ENCODE data around the gene VPS35L. TPM values are rescaled to one million over a fixed set of nuclear protein-coding genes. Genes with fewer than 3 reads are reported as not detected.

VPS35L gene
- total and polyA plus RNA-seq, 10 of the 15 experiments (the other 5 are each of a cell fraction or from before 2014, with no cell fraction given) = 14.9 to 44.1 (median 26.3) TPM

DNA sequence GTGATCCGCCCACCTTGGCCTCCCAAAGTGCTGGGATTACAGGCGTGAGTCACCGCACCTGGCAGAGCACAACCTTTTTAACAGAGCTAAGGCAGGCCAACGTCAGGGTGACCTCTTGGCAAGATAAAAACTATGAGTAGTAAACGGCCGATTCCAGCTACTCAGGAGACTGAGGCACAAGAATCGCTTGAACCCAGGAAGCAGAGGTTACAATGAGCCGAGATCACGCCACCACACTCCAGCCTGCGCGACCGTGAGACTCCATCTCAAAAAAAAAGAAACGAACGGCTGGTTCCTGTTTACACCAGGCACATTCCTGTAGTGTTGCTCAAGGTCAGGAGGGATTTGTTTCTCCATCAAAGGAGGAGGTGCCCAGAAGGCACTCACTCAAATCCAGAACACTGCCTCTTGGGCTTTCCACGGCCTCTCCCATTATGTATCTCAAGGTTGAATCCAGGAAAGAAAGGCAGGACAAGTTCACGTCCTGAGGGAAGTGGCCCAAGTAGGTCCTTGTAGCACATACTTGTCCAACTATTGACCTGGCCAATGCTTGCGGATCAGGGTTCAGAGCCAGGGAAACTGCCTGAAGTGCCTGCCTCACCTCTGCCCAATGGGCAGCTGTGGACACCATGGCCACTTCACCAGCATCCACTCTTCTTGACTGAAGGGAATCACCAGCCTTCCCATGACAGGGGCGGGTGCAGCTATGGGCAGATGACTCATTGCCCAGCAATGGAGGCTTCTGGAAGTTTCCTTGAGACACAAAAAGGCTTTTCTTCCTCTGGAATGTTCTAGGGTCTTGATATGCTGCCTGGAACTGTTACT, 149.0 kb downstream of the VPS35L start:
- no peak for ATAC-seq
- Histone ChIP-seq H4K20me1 (ENCODE audit: control insufficient read depth, insufficient read depth) (no peaks in the 10 kb centered on the region; the same call in 1 of the 2 replicates), H3K4me3 (no peak overlapping the region), H3K9ac (ENCODE audit: control insufficient read depth, insufficient read depth, low read length) (no peak overlapping the region), H3K4me1 (ENCODE audit: control insufficient read depth, insufficient read depth, low read length) (no peaks in the 10 kb centered on the region), H3K4me2 (ENCODE audit: control insufficient read depth, insufficient read depth) (no peak overlapping the region), H3K27ac (ENCODE audit: control insufficient read depth, insufficient read depth) (no peak overlapping the region), H3K9me3 (replicated peaks; ENCODE audit: control insufficient read depth, insufficient read depth, low read length) (no peaks in the 10 kb centered on the region), H3K36me3 (ENCODE audit: control insufficient read depth in 2 of 2, insufficient read depth in 2 of 2, low read length in 1 of 2) (peaks cover 17 to 19% of the 10 kb centered on the region in 2 experiments; a peak in 3 of 4 replicates), H3K27me3 (replicated peaks in 1 of 2; ENCODE audit: control insufficient read depth in 2 of 2, insufficient read depth in 2 of 2, low read length in 1 of 2) (no peaks in the 10 kb centered on the region), H3K79me2 (ENCODE audit: control insufficient read depth, insufficient read depth, low read length) (no peaks in the 10 kb centered on the region), H2AFZ (ENCODE audit: control insufficient read depth, low read depth, low read length) (no peak overlapping the region)
- intact Hi-C loops (cut with micrococcal nuclease; ENCODE audit: unreplicated experiment) (no loop called here), in situ Hi-C loops (cut with MboI) (no loop called here)
- POLR2A ChIA-PET = no interaction called here
- RAD21 ChIA-PET (ENCODE audit: unreplicated experiment) = no interaction called here
- BruUV-seq (replicated peaks) = no TSS peak
- DNase-seq (ENCODE audit: low read depth, low spot score) = no peak
- 94% methylated on average over 16 of the region's 18 CpGs for WGBS (ENCODE audit: insufficient coverage, insufficient replicate concordance, low lambda C conversion rate, missing lambda C conversion rate)
- no peak for FAIRE-seq
- SMC1A ChIA-PET (ENCODE audit: uncharacterized antibody, unreplicated experiment) = no interaction called here
- CTCF ChIA-PET = no interaction called here
- TF ChIP-seq, protein P1, sequence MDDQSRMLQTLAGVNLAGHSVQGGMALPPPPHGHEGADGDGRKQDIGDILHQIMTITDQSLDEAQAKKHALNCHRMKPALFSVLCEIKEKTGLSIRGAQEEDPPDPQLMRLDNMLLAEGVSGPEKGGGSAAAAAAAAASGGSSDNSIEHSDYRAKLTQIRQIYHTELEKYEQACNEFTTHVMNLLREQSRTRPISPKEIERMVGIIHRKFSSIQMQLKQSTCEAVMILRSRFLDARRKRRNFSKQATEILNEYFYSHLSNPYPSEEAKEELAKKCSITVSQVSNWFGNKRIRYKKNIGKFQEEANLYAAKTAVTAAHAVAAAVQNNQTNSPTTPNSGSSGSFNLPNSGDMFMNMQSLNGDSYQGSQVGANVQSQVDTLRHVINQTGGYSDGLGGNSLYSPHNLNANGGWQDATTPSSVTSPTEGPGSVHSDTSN (IDR thresholded peaks at IDR 0.05; ENCODE audit: insufficient replicate concordance, low read depth, low read length) = no peak
- no peak for TF ChIP-seq CBX5 (IDR thresholded peaks at IDR 0.05; ENCODE audit: low read depth)
- no peak for TF ChIP-seq DPF2 (IDR thresholded peaks at IDR 0.05)
- TF ChIP-seq JUNB (IDR thresholded peaks at IDR 0.05) = no peak
- TF ChIP-seq, protein P2, sequence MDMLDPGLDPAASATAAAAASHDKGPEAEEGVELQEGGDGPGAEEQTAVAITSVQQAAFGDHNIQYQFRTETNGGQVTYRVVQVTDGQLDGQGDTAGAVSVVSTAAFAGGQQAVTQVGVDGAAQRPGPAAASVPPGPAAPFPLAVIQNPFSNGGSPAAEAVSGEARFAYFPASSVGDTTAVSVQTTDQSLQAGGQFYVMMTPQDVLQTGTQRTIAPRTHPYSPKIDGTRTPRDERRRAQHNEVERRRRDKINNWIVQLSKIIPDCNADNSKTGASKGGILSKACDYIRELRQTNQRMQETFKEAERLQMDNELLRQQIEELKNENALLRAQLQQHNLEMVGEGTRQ (IDR thresholded peaks at IDR 0.05; ENCODE audit: borderline replicate concordance, low read depth, low read length) = no peak
- TF ChIP-seq, protein P3, sequence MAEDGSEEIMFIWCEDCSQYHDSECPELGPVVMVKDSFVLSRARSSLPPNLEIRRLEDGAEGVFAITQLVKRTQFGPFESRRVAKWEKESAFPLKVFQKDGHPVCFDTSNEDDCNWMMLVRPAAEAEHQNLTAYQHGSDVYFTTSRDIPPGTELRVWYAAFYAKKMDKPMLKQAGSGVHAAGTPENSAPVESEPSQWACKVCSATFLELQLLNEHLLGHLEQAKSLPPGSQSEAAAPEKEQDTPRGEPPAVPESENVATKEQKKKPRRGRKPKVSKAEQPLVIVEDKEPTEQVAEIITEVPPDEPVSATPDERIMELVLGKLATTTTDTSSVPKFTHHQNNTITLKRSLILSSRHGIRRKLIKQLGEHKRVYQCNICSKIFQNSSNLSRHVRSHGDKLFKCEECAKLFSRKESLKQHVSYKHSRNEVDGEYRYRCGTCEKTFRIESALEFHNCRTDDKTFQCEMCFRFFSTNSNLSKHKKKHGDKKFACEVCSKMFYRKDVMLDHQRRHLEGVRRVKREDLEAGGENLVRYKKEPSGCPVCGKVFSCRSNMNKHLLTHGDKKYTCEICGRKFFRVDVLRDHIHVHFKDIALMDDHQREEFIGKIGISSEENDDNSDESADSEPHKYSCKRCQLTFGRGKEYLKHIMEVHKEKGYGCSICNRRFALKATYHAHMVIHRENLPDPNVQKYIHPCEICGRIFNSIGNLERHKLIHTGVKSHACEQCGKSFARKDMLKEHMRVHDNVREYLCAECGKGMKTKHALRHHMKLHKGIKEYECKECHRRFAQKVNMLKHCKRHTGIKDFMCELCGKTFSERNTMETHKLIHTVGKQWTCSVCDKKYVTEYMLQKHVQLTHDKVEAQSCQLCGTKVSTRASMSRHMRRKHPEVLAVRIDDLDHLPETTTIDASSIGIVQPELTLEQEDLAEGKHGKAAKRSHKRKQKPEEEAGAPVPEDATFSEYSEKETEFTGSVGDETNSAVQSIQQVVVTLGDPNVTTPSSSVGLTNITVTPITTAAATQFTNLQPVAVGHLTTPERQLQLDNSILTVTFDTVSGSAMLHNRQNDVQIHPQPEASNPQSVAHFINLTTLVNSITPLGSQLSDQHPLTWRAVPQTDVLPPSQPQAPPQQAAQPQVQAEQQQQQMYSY (CRISPR knock-in tag; IDR thresholded peaks at IDR 0.05) = no peak
- TF ChIP-seq, protein P4, sequence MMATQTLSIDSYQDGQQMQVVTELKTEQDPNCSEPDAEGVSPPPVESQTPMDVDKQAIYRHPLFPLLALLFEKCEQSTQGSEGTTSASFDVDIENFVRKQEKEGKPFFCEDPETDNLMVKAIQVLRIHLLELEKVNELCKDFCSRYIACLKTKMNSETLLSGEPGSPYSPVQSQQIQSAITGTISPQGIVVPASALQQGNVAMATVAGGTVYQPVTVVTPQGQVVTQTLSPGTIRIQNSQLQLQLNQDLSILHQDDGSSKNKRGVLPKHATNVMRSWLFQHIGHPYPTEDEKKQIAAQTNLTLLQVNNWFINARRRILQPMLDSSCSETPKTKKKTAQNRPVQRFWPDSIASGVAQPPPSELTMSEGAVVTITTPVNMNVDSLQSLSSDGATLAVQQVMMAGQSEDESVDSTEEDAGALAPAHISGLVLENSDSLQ (IDR thresholded peaks at IDR 0.05) = no peak
- no peak for TF ChIP-seq POU2F2 (IDR thresholded peaks at IDR 0.05; ENCODE audit: borderline replicate concordance, low read depth, low read length)
- no peak for TF ChIP-seq SUPT20H (IDR thresholded peaks at IDR 0.05; ENCODE audit: borderline replicate concordance, control insufficient read depth, low read depth, low read length)
- TF ChIP-seq TARDBP (IDR thresholded peaks at IDR 0.05; ENCODE audit: borderline replicate concordance) = no peak
- TF ChIP-seq TCF7 (IDR thresholded peaks at IDR 0.05; ENCODE audit: borderline replicate concordance) = no peak
- TF ChIP-seq, protein P5, sequence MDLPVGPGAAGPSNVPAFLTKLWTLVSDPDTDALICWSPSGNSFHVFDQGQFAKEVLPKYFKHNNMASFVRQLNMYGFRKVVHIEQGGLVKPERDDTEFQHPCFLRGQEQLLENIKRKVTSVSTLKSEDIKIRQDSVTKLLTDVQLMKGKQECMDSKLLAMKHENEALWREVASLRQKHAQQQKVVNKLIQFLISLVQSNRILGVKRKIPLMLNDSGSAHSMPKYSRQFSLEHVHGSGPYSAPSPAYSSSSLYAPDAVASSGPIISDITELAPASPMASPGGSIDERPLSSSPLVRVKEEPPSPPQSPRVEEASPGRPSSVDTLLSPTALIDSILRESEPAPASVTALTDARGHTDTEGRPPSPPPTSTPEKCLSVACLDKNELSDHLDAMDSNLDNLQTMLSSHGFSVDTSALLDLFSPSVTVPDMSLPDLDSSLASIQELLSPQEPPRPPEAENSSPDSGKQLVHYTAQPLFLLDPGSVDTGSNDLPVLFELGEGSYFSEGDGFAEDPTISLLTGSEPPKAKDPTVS (IDR thresholded peaks at IDR 0.05; ENCODE audit: low read depth, low read length) = no peak
- TF ChIP-seq, protein P6, sequence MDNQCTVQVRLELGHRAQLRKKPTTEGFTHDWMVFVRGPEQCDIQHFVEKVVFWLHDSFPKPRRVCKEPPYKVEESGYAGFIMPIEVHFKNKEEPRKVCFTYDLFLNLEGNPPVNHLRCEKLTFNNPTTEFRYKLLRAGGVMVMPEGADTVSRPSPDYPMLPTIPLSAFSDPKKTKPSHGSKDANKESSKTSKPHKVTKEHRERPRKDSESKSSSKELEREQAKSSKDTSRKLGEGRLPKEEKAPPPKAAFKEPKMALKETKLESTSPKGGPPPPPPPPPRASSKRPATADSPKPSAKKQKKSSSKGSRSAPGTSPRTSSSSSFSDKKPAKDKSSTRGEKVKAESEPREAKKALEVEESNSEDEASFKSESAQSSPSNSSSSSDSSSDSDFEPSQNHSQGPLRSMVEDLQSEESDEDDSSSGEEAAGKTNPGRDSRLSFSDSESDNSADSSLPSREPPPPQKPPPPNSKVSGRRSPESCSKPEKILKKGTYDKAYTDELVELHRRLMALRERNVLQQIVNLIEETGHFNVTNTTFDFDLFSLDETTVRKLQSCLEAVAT (IDR thresholded peaks at IDR 0.05) = no peak
